Measurements from ENCODE around the gene CUX1. TPM values are rescaled to one million over a fixed set of nuclear protein-coding genes. Genes with fewer than 3 reads are reported as not detected.

CUX1 gene
- total and polyA plus RNA-seq, 2 of the 13 experiments (the other 11 are each of a cell fraction or from before 2014, with no cell fraction given): 13.7 to 14.9 TPM

GRCh38 chr7:101814081-101814990, 3.1 kb upstream of the CUX1 start:
- Histone ChIP-seq H3K4me2 (ENCODE audit: low read depth, low read length) (peak overlapping the region; percentile 98), H3K4me3 (replicated peaks in 1 of 3; ENCODE audit: insufficient read depth in 1 of 3, low read depth in 2 of 3, low read length in 3 of 3) (peak overlapping the region; percentile 71 to 88 (median 73)), H3K9ac (ENCODE audit: insufficient read depth, low read depth, low read length) (peak overlapping the region; percentile 73), H4K20me1 (ENCODE audit: insufficient read depth, low read length) (peaks cover 16% of the 10 kb centered on the region), H2AFZ (ENCODE audit: low read length) (peak overlapping the region; percentile 60), H3K9me3 (ENCODE audit: low read length) (no peaks in the 10 kb centered on the region), H3K79me2 (ENCODE audit: insufficient read depth, low read length) (peaks cover 20% of the 10 kb centered on the region), H3K27ac (ENCODE audit: extremely low read length, insufficient read depth, low read length) (peak overlapping the region; percentile 38), H3K27me3 (ENCODE audit: control insufficient read depth in 1 of 2, insufficient read depth in 2 of 2, low read length in 2 of 2) (no peaks in the 10 kb centered on the region; a peak in 3 of 5 replicates), H3K36me3 (replicated peaks in 1 of 2; ENCODE audit: control insufficient read depth in 1 of 2, insufficient read depth in 2 of 2, low read length in 2 of 2) (no peaks in the 10 kb centered on the region), H3K4me1 (ENCODE audit: insufficient read depth, low read length) (peaks cover 39% of the 10 kb centered on the region)
- CTCF ChIA-PET (ENCODE audit: low intra/inter-chr PET ratio, low total read pairs): interaction anchor here (1.2 to 2.2 kb wide), 4 partner anchors 97 to 272 kb away, joined by 3 to 9 read pairs (median 4); no protein-coding TSS in a partner anchor
- BruUV-seq (replicated peaks): TSS peak; percentile 63
- peak; percentile 36 for DNase-seq (ENCODE audit: low spot score)
- POLR2A ChIA-PET: interaction anchor here (0.5 kb wide), 1 partner anchor 47 kb away, joined by 4 read pairs; no protein-coding TSS in a partner anchor
- FAIRE-seq: no peak
- 2% methylated on average over 20 of the region's 74 CpGs for WGBS (ENCODE audit: low lambda C conversion rate)
- intact Hi-C loops (cut with micrococcal nuclease; ENCODE audit: unreplicated experiment) (loop anchor here (1.0 to 5.0 kb wide), 3 partner anchors 126 to 272 kb away; no protein-coding TSS in a partner anchor), in situ Hi-C loops (cut with HindIII; ENCODE audit: extremely low pct_ligation_motif_present, low pct_unique_long_range_greater_than_20kb) (loop anchor here (5.0 to 10.0 kb wide), 4 partner anchors 127 to 440 kb away; no protein-coding TSS in a partner anchor)
- peak; percentile 80 for ATAC-seq
- TF ChIP-seq REL (CRISPR knock-in tag; conservative IDR thresholded peaks at IDR 0.05) (0 out of 2 replicates have a peak, but pooled peaks have one; percentile 53), POLR2G (IDR thresholded peaks at IDR 0.05; ENCODE audit: low read depth, low read length) (0 out of 2 replicates have a peak, but pooled peaks have one; percentile 5), ZNF558 (CRISPR knock-in tag; IDR thresholded peaks at IDR 0.05; ENCODE audit: borderline replicate concordance) (peak; percentile 46; the same call in 1 of the 2 replicates), DPF2 (CRISPR knock-in tag; IDR thresholded peaks at IDR 0.05; ENCODE audit: borderline replicate concordance, low read depth) (no peak), IRF9 (CRISPR knock-in tag; IDR thresholded peaks at IDR 0.05; ENCODE audit: borderline replicate concordance) (peak; percentile 39; the same call in 1 of the 2 replicates), ZBTB43 (CRISPR knock-in tag; conservative IDR thresholded peaks at IDR 0.05) (peak; percentile 49; the same call in 1 of the 2 replicates), ZFP36 (IDR thresholded peaks at IDR 0.05; ENCODE audit: borderline replicate concordance, low read depth, low read length, partially characterized antibody) (no peak), KDM4B (CRISPR knock-in tag; IDR thresholded peaks at IDR 0.05) (no peak), E2F5 (CRISPR knock-in tag; conservative IDR thresholded peaks at IDR 0.05) (no peak; the same call in 1 of the 2 replicates), NONO (IDR thresholded peaks at IDR 0.05) (no peak), NONO (CRISPR knock-in tag; conservative IDR thresholded peaks at IDR 0.05) (peak; percentile 40; the same call in 1 of the 2 replicates), KDM1A (CRISPR knock-in tag; IDR thresholded peaks at IDR 0.05) (no peak), CCDC6 (CRISPR knock-in tag; IDR thresholded peaks at IDR 0.05) (peak; percentile 69; the same call in 1 of the 2 replicates), ISX (CRISPR knock-in tag; conservative IDR thresholded peaks at IDR 0.05) (no peak), CCAR2 (optimal IDR thresholded peaks at IDR 0.05; ENCODE audit: low read depth, low read length) (no peak), ZNF615 (CRISPR knock-in tag; IDR thresholded peaks at IDR 0.05; ENCODE audit: borderline replicate concordance) (no peak), ZNF775 (CRISPR knock-in tag; IDR thresholded peaks at IDR 0.05; ENCODE audit: borderline replicate concordance) (no peak), ZNF672 (CRISPR knock-in tag; IDR thresholded peaks at IDR 0.05) (peak; percentile 36; the same call in 1 of the 2 replicates)
